Stimulated activated CD4-positive, alpha-beta T cell treated with anti-CD3 and anti-CD28 coated beads, TNF-alpha, amount 100 ng/mL, for 4 hours (primary cell): ENCODE results near the gene ADTRP.

Experiments
- DNase-seq, 3 experiments: peaks; one replicate each; pipeline ENCODE4 v3.0.0-alpha.2; 2020; ENCODE audit warnings: low read depth in 3 of 3

The ADTRP gene

GRCh38 chr6:11756292-11756691 lies 22.3 kb downstream of the ADTRP start:
- no peak for DNase-seq

GRCh38 chr6:11755725-11756124 lies 22.9 kb downstream of the ADTRP start:
- DNase-seq = no peak

DNA sequence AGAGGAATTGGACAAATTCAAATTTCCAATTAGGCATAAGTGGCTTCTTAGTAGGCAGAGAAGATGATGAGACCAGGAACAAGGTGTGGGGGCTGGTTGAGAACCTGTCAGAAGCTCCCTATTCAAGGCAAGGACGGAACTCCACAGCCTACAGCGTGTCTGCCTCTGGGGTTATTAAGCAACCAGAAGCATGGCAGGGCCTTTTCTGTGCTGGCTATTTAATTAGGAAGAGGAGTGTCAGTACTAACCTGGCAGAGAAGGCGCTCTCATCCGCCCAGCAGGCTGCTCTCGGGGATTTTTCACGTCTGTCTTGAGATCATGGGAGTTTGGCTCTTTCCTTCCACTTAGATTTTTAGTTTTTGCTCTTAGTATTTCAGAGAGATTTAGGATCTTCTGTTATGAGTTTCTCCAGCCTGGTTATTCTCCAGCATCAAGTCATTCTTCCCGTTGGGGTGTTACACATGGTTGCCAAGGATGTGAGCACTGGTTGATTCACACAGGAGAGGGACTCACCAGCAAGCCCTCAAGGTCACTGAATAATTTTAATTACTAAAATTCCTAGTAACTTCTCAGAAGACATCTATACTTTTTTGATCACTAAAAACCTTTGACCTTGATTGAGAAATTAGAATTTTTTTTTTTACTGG lies 23.9 kb downstream of the ADTRP start:
- no peak for DNase-seq

GRCh38 chr6:11753798-11754197 lies 24.8 kb downstream of the ADTRP start:
- no peak for DNase-seq

DNA sequence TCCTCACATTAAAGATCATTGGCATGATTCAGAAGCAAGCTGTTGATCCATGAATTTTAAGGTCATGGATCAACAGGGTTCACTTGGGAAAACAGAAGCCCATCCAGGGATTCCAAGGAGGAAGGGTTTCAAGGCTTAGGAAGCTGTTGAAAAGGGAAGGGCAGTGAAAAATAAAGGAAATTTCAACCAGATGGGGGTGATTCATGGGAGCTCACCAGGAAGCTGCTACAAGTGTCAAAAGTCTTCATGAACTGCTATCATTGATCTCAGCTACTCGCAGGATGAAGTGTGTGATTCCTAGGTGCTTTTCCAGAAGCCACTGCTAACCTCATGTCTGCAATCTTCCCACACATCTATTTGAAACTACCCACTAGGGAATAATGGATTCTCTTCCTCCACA lies 26.2 kb downstream of the ADTRP start:
- DNase-seq = no peak

GRCh38 chr6:11750682-11751081 lies 27.9 kb downstream of the ADTRP start:
- no peak for DNase-seq

DNA sequence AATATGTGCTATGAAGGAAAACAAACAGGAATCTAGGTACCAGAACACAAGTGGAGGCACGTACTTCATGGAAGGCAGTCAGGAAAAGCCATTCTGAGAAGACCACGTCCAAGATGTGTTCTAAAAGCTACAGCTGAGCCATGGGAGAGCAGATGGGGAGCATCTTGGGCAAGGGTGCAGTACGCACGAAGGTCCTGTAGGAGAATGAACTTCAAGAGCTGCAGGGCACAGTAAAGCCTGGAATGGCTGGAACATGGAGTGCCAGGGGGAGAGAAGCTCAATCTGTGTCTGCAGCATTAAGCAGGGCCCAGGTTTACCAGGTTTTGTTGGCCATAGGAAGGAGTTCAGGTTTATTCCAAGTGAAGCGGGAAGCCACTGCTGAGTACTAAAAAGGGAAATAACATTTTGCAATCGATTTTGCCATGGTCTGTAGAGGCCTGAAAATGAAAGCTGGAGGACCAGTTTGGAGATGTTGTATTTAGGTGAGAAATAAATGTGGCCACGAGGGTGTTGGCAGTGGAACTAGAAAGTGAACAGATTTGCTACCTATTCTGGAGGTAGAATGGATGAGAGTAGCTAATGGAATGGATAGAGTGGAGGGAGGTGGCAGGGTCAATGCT lies 29.9 kb downstream of the ADTRP start:
- DNase-seq = no peak

DNA sequence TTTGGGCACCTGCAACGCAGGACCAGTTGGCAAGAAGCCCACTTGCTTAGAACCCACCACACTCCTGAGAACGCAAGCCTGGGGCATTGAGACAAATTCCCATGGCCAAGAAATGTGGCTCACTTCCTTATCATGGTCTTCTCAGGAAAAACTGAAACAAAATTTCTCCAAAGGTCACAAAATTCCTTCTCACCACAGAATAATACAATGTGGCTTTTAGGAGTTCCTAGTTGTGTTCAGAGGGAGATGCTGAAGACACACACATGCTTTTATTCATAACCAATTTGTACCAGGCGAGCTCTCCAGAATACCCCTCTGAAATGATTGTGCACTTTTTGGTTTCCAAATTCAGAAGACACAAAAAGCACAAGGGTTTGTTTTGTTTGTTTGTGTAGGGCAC lies 31.6 kb downstream of the ADTRP start:
- no peak for DNase-seq

GRCh38 chr6:11744753-11745152 lies 33.9 kb downstream of the ADTRP start:
- DNase-seq = no peak

DNA sequence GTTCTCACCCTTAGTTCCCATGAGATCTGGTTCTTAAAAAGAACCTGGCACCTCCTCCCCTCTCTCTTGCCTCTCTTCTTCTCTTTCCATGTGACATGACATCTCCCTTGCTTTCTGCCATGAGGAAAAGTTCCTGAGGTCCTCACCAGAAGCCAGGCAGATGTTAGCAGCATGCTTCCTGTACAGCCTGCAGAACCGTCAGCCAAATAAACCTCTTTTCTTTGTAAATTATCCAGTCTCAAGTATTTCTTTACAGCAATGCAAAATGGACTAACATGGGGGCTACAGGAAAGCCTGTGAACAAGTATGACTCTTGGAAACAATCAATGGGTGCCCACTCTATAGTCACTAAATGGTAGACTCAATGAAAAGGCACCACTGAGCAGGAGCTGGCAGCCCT lies 34.5 kb downstream of the ADTRP start:
- DNase-seq = no peak

- DNase-seq = no peak
Measured at GRCh38 chr6:11740875-11741274, 37.7 kb downstream of the ADTRP start.

DNA sequence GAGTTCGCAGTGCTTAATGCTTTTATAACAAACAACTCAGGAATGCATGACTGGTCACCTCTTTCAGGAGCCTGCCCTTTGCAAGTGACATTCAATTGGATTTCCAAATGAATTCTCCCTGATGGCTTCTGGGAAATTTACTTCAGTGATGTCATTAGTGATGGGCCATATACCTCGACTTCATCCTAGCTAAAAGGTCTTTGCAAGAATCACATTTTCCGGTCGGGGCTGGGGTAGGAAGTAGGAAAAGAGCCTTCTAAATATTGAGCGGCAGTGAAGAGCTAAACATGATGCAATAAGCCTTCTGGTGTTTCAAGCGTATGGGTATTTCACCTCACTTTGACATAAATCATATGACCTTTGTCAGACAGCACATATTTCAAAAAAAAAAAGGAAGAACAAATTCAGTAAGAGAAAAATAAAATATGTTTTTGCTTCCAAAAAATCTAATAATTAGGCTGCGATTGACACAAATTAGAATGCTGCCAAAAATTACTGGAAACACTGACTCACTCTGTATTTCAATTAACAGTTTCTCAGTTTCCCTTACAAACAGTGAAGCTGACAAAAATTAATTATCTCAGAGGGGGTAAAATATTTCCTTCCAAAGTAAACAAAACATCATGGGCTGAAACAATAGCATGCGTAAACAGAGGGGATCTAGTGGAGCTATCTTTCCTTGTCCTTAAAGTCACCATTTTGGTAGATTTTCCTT lies 39.8 kb downstream of the ADTRP start:
- DNase-seq = no peak

DNA sequence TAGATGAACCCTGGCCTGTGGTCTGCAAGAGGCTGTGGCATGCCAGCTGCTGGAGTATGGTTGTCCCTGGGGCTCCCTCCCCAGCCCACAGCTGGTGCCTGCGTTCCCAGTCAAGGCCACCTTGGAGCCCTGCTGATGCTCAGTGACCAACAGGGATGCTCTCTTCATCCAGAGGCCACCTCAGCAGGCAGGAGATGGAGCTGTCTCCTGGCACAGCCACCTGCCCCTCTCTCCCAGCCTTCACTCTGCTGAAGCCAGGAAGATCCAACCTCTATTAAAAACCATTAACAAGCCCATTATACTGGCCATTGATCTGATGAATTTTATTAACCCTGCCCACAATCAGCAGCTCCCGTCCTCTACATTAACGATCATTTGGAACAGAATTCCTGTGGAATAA lies 40.4 kb downstream of the ADTRP start:
- DNase-seq = no peak

DNA sequence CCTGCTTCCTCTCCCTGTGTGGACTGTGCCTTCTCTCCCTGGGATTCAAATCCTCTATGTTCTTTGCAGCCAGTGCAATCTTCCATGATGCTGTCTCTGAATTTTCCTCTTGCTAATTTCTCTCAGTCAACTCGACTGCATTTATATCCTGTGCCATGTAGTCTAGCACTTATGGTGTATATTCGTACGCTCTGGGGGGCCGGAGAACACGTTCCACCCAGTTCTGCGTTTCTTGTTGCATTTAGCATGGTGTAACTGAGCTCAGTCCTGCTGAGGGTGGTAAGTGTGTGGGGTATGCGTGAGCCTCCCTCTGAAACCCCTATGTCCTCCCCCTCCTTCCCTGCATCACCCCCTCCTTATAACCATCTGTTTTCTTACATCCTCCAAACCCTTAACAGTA lies 42.0 kb downstream of the ADTRP start:
- no peak for DNase-seq

DNA sequence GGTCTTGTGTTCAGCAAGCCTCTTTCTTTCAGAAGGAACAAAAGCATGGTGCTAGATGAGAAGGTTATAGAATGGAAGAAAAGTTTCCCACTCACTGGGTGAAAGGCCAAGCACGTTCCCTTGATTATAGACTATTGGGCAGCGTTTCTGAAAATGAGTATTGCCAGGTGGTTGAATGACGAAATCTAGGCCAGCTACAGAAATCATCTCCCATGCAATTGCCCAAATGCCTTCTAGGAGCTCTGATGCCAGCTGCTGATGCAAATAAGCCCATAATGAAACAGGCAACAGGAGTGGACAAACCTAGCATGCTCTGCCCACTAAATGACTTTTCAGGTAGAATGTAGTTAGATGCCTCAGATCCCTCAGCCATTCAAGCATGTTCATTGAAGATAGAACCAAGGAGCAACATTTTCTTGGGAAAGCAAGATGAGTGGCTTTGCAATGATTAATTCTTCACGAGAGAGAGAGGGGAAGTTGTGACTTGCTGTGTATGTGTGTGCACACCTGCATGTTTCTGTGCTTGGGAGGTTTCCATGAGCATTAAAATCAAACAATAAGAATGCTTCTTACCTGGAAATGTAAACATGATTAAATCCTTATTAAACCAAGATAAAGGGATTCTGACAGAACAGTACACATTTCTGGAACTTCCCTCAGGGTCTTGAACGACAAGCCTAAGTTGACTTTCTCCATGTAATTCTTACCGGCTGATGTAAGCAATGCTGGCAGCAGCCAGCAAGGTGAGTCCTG lies 43.6 kb downstream of the ADTRP start:
- DNase-seq = no peak

GRCh38 chr6:11732036-11732631 lies 46.5 kb downstream of the ADTRP start:
- peak in 2 of 3 experiments; percentile 15 to 31 for DNase-seq

DNA sequence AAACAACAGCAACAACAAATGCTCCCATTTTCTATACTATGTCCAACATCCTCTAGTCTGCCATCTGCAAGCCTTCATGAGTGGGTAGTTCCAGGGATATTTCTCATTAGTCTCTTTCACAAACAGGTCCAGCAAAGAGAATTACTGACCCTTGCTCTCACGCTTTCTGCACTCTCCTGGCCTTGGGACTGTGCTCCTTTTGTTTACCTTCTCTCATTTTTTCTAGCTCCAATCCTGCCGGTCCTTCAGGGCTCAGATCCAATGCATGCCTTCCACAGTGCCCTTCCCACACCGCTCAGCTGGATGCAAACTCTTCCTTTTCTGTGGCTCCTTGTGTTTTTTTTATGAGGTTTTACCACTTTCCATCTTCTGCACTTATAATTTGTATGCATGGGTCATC lies 47.2 kb downstream of the ADTRP start:
- no peak for DNase-seq

GRCh38 chr6:11730641-11731040 lies 48.0 kb downstream of the ADTRP start:
- DNase-seq = no peak

DNA sequence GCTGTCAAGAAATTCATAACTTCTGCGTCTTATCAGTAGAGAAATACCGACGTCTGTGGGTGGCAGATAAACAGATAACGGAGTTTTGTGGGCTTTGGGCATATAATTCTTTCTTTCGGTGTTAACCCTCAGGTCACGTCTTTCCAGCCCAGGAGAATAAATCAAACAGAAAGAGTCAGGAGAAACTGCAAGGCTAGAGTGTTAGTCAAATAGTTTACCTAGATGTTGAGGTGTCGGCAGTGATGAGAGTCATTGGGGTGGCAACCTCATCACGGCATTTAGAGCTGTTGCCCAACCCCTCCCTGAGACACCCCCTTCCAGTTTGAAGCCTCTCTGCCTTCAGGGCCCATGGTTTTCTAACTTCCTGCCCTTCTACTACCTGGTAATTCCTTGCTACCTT lies 49.5 kb downstream of the ADTRP start:
- DNase-seq = peak in 1 of 3 experiments; percentile 23

GRCh38 chr6:11727998-11728961 lies 50.3 kb downstream of the ADTRP start:
- peak in 1 of 3 experiments; percentile 25 for DNase-seq
